ENCODE data around the gene C10orf62.
"Not testable (repeated sequence)": the region's sequence is repeated elsewhere in the genome, so short reads cannot be mapped to it uniquely, and the experiment has no call there.

The C10orf62 gene

DNA sequence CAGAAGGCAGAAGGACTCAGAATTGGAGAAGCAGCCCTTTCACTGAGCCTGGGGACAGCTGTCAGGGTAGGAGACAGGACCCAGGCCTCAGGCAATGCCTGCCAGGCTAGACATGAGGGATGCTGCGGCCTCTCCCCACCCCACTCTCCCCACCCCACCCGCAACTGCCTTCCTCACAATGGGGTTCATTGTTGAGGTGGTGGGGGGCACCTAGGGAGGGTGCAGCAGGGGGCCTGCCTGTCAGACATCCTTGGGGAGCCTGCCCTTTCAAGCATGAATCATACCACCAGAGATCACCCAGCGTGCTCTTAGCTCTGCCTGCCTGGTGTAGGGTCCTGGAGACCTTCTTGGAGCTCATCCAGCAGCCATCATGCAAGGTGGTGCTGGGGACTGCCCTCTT lies at the start of gene C10orf62:
Gene C10orf62 (plus strand): TSS at position 243 of the 400 bp plus-strand sequence. CDS start 177 bp downstream, outside the sequence.
- DNase-seq = no peak

GRCh38 chr10:97540669-97541500 lies 48.6 kb upstream of the C10orf62 start:
- no peak for DNase-seq

DNA sequence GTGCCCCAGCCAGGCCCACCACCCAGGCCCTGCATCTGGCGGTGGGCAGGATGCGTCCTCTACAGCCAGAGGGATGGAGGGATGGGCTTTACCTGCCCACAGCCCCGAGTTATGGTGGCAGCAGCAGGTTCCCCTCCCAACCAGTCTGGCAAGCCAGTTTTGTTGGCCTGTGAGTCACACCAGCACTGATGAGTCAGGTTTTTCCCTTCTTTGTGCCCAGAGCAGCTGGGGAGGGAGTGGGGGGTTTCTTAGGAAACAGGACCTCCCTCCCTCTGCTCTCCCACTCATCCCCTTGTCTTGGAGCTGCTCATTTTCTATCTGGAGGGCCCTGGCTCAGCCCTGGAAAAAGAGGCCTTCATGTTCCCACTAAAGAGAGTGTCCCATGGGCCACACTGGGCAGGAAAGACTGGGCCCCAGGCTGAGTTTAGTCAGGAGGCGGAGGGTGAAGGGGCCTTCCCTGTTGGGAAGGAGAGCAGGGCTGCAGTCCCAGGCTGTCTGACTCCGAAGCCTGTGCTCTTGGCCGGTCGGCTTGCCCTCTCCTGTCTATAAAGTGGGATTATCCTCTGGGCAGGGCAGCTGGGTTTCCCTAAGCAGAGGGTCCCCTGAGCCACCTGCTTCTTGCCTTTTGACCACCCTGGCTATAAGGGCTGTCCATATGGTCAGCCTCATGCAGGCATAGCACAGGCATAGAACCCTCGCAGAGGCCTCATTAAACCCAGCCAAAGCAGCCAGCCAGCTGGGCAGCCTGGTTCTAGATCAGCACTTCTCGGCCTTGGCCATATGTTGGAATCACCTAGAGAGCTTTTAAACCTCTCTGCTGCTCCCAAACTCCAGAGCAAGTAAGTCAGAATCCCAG lies 47.1 kb upstream of the C10orf62 start:
- no peak for DNase-seq

GRCh38 chr10:97543025-97543546 lies 46.4 kb upstream of the C10orf62 start:
- DNase-seq = peak; percentile 39

- DNase-seq = no peak
Observed at GRCh38 chr10:97546456-97547270, 42.9 kb upstream of the C10orf62 start.

DNA sequence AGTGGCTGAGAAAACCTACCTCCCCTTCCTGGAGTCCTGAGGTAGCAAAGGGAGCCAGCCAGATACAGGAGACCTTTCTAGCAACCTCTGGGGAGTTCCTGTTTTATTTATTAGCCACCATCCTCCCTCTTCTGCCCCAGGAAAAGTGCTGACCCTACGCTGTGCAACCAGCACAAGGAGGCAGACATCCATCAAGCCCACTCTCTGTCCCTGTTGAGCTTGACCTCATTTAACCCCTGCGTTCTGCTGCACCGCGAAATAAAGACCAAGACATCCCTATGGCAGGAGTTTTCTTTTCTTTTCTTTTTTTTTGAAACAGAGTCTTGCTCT lies 42.3 kb upstream of the C10orf62 start:
- DNase-seq = no peak

GRCh38 chr10:97547962-97548361 lies 41.6 kb upstream of the C10orf62 start:
- no peak for DNase-seq

GRCh38 chr10:97548828-97549455 lies 40.6 kb upstream of the C10orf62 start:
- DNase-seq = no peak

- no peak for DNase-seq
Observed at GRCh38 chr10:97549587-97550322, 39.8 kb upstream of the C10orf62 start.

DNA sequence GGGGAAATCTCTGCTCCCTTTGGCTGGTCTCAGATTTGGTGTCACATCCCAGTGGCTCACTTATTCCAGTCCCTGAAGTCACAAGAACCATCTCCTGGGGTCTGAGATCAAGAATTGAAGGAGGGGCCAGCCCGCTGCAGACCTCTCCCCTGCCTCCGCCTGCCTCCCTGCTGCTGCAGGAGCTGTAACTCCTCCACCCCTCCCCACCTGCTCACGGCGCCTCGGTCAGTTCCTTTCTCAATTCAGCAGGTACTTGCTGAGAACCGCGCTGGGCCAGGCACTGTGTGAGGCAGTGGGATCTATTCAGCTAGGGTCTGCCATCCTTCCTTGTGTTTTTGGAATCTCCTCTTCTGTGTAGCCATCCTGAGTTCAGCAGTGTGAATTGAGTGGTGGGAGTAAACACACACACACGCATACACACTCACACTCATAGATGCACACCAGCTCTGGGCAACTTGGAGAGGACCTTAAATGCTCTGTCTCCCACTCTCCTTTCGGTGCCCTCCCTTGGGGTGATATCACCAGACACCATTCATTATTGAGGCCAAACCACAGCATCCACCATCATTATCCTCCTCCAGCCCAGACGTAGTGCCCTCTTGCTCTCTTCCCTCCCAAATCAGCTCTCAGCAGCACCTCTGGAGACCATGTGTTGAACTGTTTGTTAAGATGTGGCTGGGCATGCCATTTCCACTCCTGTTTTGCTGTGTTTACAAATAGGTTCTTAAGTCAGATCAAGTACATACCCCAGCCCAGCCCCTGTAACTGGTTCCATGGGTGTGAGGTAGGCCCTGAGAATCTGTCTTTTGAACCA lies 39.0 kb upstream of the C10orf62 start:
- DNase-seq = no peak

DNA sequence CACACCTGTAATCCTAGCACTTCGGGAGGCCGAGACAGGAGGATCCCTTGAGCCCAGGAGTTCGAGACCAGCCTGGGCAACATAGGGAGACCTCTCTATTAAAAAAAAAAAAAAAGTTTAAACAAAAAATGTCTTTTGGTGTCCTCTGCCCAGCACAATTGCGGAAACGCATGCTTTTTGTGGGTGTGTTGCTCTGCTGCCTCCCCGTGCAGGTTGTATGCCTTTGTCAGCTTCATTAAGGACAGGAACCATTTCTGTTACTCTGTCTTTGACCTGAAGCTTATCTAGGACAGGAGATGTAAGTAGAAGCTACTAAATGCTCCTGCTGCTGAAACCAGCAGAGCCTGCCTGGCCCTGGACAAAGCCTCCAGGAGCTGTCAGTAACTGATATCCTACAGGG lies 38.2 kb upstream of the C10orf62 start:
- no peak for DNase-seq

DNA sequence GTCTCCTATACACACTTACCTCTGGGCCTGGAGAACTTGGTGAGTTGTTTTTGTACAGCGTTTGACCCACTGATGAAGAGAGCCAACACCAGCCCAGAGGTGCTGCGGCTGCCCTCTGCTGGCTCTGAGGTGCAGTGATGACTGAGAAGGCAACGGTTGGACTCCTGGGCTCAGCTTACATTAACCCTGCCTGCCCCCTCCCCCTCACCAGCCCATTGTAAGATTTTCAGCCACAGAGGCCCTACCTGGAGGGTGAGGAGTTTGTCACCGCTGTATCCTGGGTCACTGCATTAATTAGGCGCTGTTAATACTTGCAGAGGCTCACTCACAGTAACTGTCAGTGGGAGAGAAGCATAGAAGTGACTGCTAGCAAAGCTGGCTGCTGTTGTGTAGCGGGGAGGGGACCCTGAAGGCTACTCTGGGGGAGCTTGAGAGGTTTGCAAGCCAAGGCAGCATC lies 35.9 kb upstream of the C10orf62 start:
- peak; percentile 9 for DNase-seq

DNA sequence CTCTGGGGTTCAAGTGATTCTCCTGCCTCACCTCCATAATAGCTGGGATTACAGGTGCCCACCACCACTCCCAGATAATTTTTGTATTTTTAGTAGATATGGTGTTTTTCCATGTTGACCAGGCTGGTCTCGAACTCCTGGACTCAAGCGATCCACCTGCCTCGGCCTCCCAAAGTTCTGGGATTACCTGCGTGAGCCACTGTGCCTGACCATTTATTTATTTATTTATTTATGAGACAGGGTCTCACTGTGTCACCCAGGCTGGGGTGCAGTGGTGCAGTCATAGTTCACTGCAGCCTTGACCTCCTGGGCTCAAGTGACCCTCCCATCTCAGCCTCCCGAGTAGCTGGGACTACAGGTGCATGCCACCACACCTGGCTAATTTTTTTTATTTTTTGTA lies 35.2 kb upstream of the C10orf62 start:
- not testable (repeated sequence) for DNase-seq

- not testable (repeated sequence) for DNase-seq
Observed at GRCh38 chr10:97555541-97555940, 34.0 kb upstream of the C10orf62 start.

DNA sequence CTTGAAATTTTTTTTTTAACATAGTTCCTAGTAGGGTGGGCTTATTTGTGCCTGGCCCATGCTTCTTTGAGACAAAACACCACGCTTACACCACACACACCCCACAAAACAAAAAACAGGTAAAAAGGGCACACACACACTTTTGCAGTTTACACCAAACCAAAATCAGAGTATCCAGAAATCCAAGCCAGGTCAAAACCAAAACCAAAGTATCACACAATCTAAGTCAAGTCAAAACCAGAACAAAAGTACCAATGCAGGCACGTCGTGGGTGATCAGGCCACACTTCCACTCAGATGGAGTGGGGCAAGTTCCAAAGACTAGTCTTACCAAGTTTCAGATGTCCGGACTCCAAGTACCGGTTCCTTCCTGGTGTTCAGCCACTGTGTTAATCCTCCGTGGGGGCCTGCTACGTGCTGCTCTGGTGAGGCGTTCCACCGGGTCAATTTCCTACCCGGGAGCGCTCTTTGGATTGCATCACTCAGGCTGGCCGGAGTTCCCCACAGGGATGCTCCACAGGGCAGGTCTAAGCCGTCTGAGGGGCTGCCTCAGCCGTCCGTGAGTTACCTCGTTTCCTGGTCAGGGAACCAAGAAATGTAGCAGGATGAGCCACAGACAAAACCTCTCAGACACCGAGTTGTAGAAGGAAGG lies 28.7 kb upstream of the C10orf62 start:
- not testable (repeated sequence) for DNase-seq

DNA sequence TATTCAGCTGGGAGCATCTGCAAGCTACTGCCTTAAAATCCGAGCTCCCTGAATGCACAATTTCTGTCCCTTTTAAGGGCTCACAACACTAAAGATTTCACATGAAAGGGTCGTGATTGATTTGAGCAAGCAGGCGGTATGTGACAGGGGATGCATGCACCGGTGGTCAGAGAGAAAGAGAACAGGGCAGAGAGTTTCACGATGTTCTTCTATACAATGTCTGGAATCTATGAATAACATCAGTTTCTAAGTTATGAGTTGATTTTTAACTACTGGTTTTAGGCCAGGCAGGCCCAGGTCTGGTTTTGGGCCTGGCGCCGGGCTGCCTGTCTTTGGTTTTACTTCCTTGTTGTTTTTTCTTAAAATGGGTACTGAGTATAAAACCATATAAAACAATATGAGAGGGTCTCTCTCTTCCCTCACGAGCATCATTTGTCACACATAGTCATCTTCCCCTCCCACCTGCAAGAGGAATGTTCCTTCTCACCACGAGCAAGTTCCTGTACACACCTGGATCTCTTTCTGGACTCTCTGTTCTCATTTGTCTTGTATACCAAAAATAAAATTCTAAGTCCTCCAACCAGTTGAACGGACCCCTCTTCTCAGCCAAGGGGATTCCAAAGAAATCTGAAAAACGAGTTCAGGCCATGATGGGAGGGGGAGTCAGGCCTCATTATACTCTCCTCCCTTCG lies 28.0 kb upstream of the C10orf62 start:
- not testable (repeated sequence) for DNase-seq

GRCh38 chr10:97562329-97562728 lies 27.2 kb upstream of the C10orf62 start:
- not testable (repeated sequence) for DNase-seq

DNA sequence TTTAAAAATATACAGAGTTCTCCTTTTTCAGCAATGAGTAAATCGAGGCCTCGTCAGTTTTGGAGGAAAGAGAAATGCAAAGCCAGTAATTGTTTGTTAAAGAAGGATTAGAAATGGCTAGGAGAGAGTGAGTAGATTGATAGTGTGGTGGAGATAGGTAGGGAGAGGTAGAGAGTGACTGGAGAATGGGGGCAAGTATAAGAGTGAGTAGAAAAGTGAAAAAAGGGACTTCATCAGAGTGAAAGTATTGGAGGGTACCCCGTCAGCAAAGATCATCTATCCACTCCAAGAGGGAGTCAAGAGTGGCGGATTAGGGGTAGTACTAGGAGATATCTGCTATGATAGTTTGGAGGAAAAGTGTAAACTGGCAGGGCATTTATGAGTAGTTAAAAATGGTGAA lies 26.2 kb upstream of the C10orf62 start:
- DNase-seq = no peak

GRCh38 chr10:97564776-97565175 lies 24.7 kb upstream of the C10orf62 start:
- DNase-seq = no peak

Data from KG1 (cell line).